OCI-LY1 (cell line): Measurements from ENCODE around the gene FLII.
A peak's percentile ranks its signal among the peaks of the same experiment; 100 is the strongest.
"Not testable (repeated sequence)": the region's sequence is repeated elsewhere in the genome, so short reads cannot be mapped to it uniquely, and the experiment has no call there.

Experiments used
- H2AFZ ChIP-seq: fragments of 200-600 bp; sonication (generic), shearing (Covaris generic); 2 replicates; pipeline ENCODE4 v1.6.0; 2014; ENCODE audit warnings: antibody characterized with exemption, mild to moderate bottlenecking, low read length
- H3F3A ChIP-seq: fragments of 200-600 bp; sonication (generic), shearing (Covaris generic); 2 replicates; pipeline ENCODE4 v1.6.0; 2014; ENCODE audit warnings: mild to moderate bottlenecking, antibody characterized with exemption, low read length, moderate library complexity; ENCODE audit not compliant: insufficient read depth
- H3K27ac ChIP-seq: fragments of 200-600 bp; sonication (generic); 2 replicates; pipeline ENCODE4 v1.5.1; 2014; ENCODE audit warnings: low read length, mixed run types, mild to moderate bottlenecking, low read depth; ENCODE audit not compliant: poor library complexity, severe bottlenecking
- H3K27me3 ChIP-seq: fragments of 200-600 bp; sonication (generic); 2 replicates; pipeline ENCODE4 v1.6.0; 2014; ENCODE audit warnings: antibody characterized with exemption, mild to moderate bottlenecking, low read length, moderate library complexity; ENCODE audit not compliant: insufficient read depth
- H3K36me3 ChIP-seq: fragments of 200-600 bp; sonication (generic); 2 replicates; pipeline ENCODE4 v1.6.1; 2014; ENCODE audit warnings: mild to moderate bottlenecking, antibody characterized with exemption, low read length, moderate library complexity, mixed read lengths; ENCODE audit not compliant: insufficient read depth
- H3K4me1 ChIP-seq: fragments of 200-600 bp; sonication (generic); 2 replicates; pipeline ENCODE4 v1.5.1; 2014; ENCODE audit warnings: mild to moderate bottlenecking, low read length, moderate library complexity; ENCODE audit not compliant: insufficient read depth, severe bottlenecking
- H3K4me2 ChIP-seq: fragments of 200-600 bp; sonication (generic), shearing (Covaris generic); 2 replicates; pipeline ENCODE4 v1.6.1; 2014; ENCODE audit warnings: low read length
- H3K4me3 ChIP-seq: fragments of 200-600 bp; sonication (generic); 2 replicates; pipeline ENCODE4 v1.5.1; 2014; ENCODE audit warnings: low read length, low read depth, mild to moderate bottlenecking, mixed read lengths; ENCODE audit not compliant: poor library complexity, severe bottlenecking
- H3K79me2 ChIP-seq: fragments of 200-600 bp; shearing (Covaris generic); 2 replicates; pipeline ENCODE4 v1.6.1; 2016; ENCODE audit warnings: mixed run types, low read length, mixed read lengths; ENCODE audit not compliant: insufficient read depth
- H3K9ac ChIP-seq: fragments of 200-600 bp; sonication (generic), shearing (Covaris generic); 2 replicates; pipeline ENCODE4 v1.6.1; 2014; ENCODE audit warnings: mild to moderate bottlenecking, low read length, mixed read lengths
- H3K9me2 ChIP-seq: fragments of 200-600 bp; sonication (generic), shearing (Covaris generic); 2 replicates; pipeline ENCODE4 v1.6.1; 2014; ENCODE audit warnings: low read depth, mild to moderate bottlenecking, low read length, mixed read lengths
- H3K9me3 ChIP-seq: fragments of 200-600 bp; shearing (Covaris generic); 2 replicates; pipeline ENCODE4 v1.6.1; 2014; ENCODE audit warnings: low read length, mixed read lengths
- H4K20me1 ChIP-seq: fragments of 200-600 bp; sonication (generic), shearing (Covaris generic); 2 replicates; pipeline ENCODE4 v1.6.0; 2016; ENCODE audit warnings: mild to moderate bottlenecking, low read length; ENCODE audit not compliant: insufficient read depth
- EZH2 ChIP-seq: fragments of 200-600 bp; sonication (generic), shearing (Covaris generic); IDR thresholded peaks from 2 replicates; pipeline ENCODE4 v1.8.0; 2017; ENCODE audit warnings: borderline replicate concordance, mixed run types, mild to moderate bottlenecking, antibody characterized with exemption, low read length, moderate library complexity, mixed read lengths
- TF ChIP-seq, protein P1 (sequence below): fragments of 200-600 bp; sonication (generic), shearing (Covaris generic); IDR thresholded peaks from 2 replicates; pipeline ENCODE4 v1.5.1; 2017; ENCODE audit warnings: mild to moderate bottlenecking, antibody characterized with exemption, low read length, moderate library complexity, mixed read lengths

Gene FLII

DNA sequence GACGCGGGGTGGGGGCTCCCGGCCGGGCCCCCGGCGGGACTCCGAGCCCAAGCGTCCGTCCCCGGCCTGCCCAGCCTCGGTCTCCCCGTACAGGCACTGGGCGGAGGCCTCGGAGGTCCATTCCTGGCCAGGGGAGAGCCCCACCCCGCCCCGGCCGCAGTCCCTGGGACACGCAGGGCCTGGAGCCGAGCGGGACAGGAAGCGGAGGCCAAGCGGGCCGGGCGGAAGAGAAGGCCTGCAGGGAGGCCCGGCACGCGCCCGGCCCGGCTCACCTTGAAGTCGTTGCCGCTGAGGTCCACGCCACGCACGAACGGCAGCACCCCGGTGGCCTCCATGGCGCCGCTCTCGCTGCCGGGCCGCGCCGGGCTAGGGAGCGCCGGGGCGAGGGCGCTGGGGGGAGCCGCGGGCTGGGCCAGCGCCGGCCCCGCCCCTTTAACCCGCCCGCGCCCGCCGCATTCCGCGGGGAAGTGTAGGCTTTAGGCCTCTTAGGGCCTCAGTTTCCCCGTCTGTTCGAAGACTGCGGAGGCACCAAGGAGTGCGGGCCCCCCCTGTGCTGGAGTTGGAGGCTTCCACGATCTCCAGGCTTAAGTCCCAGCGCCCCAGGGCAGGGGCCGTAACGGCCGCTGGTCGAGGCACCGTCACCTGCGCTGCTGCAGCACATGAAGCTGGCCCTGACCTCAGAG is at the start of gene FLII:
FLII (minus strand) TSS at position 383 of the 683 bp plus-strand sequence; CDS start at position 335, 48 bp downstream.
- Histone ChIP-seq H3K9me3 (no peaks in the 10 kb centered on the region), H3K4me3 (peak within 1 kb of the TSS; percentile 80), H3K27ac (peak within 1 kb of the TSS; percentile 79), H3K9ac (peak within 1 kb of the TSS; percentile 85), H3K4me2 (peak within 1 kb of the TSS; percentile 92), H3K36me3 (peaks cover 19% of the 10 kb centered on the region; the same call in 1 of the 2 replicates), H3K79me2 (no peaks in the 10 kb centered on the region), H2AFZ (peak within 1 kb of the TSS; percentile 48), H3F3A (no peaks in the 10 kb centered on the region), H3K9me2 (no peaks in the 10 kb centered on the region), H4K20me1 (no peaks in the 10 kb centered on the region), H3K4me1 (peaks cover 35% of the 10 kb centered on the region), H3K27me3 (no peaks in the 10 kb centered on the region)
- no peak for TF ChIP-seq EZH2
- TF ChIP-seq, protein P1, sequence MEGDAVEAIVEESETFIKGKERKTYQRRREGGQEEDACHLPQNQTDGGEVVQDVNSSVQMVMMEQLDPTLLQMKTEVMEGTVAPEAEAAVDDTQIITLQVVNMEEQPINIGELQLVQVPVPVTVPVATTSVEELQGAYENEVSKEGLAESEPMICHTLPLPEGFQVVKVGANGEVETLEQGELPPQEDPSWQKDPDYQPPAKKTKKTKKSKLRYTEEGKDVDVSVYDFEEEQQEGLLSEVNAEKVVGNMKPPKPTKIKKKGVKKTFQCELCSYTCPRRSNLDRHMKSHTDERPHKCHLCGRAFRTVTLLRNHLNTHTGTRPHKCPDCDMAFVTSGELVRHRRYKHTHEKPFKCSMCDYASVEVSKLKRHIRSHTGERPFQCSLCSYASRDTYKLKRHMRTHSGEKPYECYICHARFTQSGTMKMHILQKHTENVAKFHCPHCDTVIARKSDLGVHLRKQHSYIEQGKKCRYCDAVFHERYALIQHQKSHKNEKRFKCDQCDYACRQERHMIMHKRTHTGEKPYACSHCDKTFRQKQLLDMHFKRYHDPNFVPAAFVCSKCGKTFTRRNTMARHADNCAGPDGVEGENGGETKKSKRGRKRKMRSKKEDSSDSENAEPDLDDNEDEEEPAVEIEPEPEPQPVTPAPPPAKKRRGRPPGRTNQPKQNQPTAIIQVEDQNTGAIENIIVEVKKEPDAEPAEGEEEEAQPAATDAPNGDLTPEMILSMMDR, result no peak

DNA sequence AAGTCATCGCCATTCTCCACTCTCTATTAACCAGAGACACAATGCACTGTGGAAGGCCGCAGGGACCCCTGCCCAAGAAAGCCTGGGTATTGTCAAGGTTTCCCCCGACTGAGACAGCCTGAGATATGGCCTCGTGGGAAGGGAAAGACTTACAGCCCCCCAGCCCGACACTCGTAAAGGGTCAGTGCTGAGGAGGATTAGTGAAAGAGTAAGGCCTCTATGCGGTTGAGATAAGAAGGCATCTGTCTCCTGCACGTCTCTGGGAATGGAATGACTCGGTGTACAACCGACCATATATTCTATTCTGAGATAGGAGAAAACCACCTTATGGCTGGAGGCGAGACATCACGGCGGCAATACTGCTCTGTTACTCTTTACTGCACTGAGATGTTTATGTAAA is 44.7 kb upstream of the FLII start:
- not testable (repeated sequence) for H3K27ac ChIP-seq, H3K4me1 ChIP-seq, H3F3A ChIP-seq, H3K4me3 ChIP-seq, H3K9me2 ChIP-seq, H4K20me1 ChIP-seq, H3K9me3 ChIP-seq, H3K27me3 ChIP-seq, H3K9ac ChIP-seq, H2AFZ ChIP-seq, H3K4me2 ChIP-seq, H3K79me2 ChIP-seq
- peaks cover 82% of the 10 kb centered on the region for H3K36me3 ChIP-seq

DNA sequence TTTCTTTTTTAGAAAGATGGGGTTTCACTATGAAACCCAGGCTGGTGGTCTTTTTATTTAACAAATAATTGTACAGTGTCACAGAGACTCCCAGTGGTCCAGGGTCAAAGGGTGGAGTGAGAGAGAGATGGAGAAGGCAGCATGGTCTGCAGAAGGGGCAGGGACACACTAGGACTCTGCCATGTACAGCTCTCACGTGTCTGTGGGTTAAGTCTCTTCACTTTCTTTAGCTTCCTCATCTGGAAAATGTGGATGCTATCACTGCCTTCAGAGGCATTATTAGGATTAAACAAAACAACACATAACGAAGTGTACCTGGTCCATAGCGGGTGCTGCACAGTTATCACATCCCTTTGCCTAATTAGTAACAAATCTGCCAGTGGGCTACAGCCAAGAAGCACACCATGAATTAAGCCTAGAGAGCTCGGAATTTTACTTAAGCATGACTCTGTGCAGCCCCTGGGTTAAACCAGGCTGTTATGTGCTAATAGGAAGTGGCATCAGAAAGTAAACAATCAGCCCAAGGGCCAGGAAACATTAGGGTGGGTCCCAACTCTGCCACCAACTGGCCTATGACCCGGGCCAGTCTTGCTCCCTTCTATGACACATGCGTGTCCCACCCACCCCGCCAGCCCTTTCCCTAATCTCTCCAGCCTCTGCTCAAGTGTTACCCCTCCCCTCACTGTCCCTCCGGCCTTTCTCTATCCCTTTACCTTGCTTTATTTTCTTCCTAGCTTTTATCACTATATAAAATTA is 42.4 kb upstream of the FLII start:
- Histone ChIP-seq H3K9me3 (no peaks in the 10 kb centered on the region), H3F3A (no peaks in the 10 kb centered on the region), H3K4me3 (no peak overlapping the region), H3K4me1 (no peaks in the 10 kb centered on the region), H3K36me3 (peaks cover 69% of the 10 kb centered on the region), H2AFZ (no peak overlapping the region), H4K20me1 (no peaks in the 10 kb centered on the region), H3K4me2 (no peak overlapping the region), H3K9ac (no peak overlapping the region), H3K9me2 (no peaks in the 10 kb centered on the region), H3K27ac (no peak overlapping the region), H3K27me3 (no peaks in the 10 kb centered on the region), H3K79me2 (no peaks in the 10 kb centered on the region)
- TF ChIP-seq EZH2, result no peak
- TF ChIP-seq, protein P1, result no peak

DNA sequence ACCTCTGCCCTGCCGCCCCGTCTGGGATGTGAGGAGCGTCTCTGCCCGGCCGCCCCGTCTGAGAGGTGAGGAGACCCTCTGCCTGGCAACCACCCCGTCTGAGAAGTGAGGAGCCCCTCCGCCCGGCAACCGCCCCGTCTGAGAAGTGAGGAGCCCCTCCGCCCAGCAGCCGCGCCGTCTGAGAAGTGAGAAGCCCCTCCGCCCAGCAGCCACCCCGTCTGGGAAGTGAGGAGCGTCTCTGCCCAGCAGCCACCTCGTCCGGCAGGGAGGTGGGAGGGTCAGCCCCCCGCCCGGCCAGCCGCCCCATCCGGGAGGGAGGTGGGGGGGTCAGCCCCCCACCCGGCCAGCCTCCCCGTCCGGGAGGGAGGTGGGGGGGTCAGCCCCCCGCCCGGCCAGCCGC is 39.5 kb upstream of the FLII start:
- H3K9me3 ChIP-seq, H3K27ac ChIP-seq, H3K9ac ChIP-seq, H3K4me1 ChIP-seq, H3K4me3 ChIP-seq, H3K27me3 ChIP-seq, H3K9me2 ChIP-seq, H3K79me2 ChIP-seq, H3K4me2 ChIP-seq, H3F3A ChIP-seq, H2AFZ ChIP-seq, H4K20me1 ChIP-seq: not testable (repeated sequence)
- H3K36me3 ChIP-seq, result peaks cover 66% of the 10 kb centered on the region
